Left colon (tissue), 2 donors: ENCODE measurements around the gene SWSAP1. TPM values are rescaled to one million over a fixed set of nuclear protein-coding genes. Genes with fewer than 3 reads are reported as not detected.
A peak's percentile ranks its signal among the peaks of the same experiment; 100 is the strongest.
"Not testable (repeated sequence)": the region's sequence is repeated elsewhere in the genome, so short reads cannot be mapped to it uniquely, and the experiment has no call there.

ENCODE experiments used
- ATAC-seq: fragments of 200-7000 bp; cut with Tn5 transposase; one replicate; pipeline ENCODE4 v1.9.1; 2020; ENCODE audit warnings: mild to moderate bottlenecking, moderate library complexity
- DNase-seq, 2 donors: peaks; one replicate each; pipeline ENCODE4 v3.0.0-alpha.2; 2020
- intact Hi-C, 2 donors: fragments of 100-400 bp; cut with DNase I in 1 of 2; cut with micrococcal nuclease in 1 of 2; formaldehyde crosslinking; loops; one replicate each; pipeline versions ENCODE4 v1.11.2 to v1.14.0; 2022; cut with DNase I, micrococcal nuclease
- total RNA-seq, 2 donors: library from RNA; stranded (reverse); fragmentation: NEBNext Ultra II Directional; extraction: Animal tissue kit (Norgen Biotek cat#: 25700); gene quantifications; one replicate each; pipeline ENCODE4 v1.2.1, GENCODE V29; 2021
- donor health status: DM: no; HTN: no; CAD: no.
- donor health status: DM: yes; HTN: yes; CAD: no.

SWSAP1 gene
- total RNA-seq, 2 donors from 2014 or later, result 3.3 to 3.4 TPM

DNA sequence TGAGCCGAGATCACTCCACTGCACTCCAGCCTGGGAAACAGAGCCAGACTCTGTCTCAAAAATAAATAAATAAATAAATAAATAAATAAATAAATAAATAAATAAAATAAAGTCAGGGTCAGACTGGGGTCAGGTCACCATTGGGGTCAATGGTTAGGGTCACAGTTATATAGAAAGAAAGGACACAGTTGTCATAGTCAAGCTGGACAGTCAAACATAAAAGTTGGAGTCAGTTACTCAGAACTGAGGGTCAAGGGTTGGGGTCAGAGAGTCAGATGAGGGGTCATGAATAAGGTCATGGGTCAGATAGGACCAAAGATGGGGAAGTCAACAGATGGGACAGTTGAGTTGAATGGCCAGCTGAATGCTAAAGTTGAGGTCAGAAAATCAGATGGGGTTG lies 26.3 kb downstream of the SWSAP1 start:
- intact Hi-C loops, result no loop called here
- ATAC-seq (no peak), DNase-seq (no peak)

DNA sequence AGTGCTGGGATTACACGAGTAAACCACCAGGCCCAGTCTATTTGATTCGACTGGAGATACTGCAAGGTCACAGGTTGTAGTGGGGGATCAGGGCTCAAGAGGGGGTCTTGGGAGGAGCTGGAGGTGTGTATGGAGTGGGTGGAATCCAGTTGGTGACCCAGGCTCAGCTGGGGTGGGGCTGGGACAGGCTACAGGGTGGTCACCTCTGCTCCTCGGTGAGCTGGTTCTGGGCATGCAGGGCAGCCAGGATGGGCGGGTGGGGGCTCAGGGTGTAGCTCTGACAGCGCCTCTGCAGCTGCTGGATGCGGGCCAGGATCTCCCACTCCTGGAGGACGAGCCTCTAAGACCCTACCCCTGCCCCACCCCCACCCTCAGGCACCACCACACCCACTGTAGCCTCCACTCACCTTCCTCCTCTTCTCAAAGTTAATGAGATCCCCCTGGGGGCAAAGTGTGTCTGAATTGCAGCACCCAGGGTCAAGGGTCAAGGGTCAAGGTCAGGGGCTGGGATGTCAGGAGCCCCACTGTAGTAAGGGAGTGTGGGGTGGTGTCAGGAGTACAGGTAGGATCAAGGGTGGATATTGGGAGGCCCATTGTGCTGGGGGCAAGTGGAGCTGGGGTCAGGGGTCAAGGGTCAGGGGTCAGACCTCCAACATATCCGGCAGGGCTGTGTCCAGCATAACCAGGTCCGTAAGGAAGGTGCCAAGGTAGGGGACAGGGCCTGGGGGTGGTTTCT lies 27.5 kb downstream of the SWSAP1 start:
- DNase-seq (no peak), ATAC-seq (no peak)
- intact Hi-C loops, result no loop called here

GRCh38 chr19:11404588-11405222 lies 30.2 kb downstream of the SWSAP1 start:
- DNase-seq (no peak), ATAC-seq (no peak)
- intact Hi-C loops, result no loop called here

DNA sequence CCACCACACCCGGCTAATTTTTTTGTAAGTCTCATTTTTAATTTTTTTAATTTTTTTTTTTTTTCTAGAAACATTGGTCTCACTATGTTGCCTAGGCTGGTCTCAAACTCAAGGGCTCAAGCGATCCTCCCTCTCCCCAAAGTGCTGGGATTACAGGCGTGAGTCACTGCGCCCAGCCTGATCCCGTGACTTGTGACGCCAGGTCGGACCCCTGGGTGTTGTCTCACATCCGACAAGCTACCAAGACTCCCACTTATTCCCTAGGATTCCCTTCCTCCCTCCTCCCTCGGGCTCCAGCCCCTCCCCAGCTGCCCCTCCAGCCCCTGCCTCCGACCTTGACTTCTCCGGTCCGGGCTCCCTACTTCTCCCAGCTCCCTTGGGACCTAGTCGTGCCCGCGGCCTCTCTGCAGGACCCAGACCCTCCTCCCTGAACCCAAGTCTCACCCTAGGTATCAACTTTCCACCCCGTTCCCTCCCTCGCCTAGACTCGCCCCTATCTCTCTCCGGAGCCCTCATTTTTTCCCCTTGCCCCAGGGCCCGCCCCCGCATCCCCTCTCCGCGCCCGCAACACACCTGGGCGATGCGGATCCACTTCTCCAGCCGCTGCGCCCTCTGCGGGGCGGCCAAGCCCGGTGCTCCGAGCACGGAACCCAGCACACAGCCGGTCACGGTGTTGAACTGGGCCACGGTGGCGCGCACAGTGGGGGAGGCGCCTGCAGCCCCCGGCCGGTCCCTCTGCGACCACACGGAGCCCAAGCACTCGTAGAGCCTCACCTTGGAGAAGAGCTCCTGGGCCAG lies 31.6 kb downstream of the SWSAP1 start:
- intact Hi-C loops, result no loop called here
- DNase-seq, result no peak
- no peak for ATAC-seq

DNA sequence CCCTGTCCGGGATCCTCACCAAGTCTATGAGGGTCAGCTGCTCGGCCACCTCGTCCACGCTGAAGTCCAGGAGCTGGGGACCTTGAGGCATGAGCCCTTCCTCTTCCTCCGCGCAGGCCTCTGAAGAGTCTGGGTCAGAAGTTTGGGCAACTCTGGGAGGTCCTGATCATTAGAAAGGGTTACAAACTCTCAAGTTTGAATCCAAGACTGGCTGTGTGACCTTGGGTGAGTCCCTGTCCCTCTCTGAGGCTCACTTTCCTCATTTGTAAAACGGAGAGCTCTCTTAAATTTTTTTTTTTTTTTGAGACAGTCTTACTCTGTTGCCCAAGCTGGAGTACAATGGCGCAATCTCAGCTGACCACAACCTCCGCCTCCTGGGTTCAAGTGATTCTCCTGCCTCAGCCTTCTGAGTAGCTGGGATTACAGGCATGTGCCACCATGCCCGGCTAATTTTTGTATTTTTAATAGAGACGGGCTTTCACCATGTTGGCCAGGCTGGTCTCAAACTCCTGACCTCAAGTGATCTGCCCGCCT lies 32.3 kb downstream of the SWSAP1 start:
- intact Hi-C loops, DNase-seq, ATAC-seq: not testable (repeated sequence)

DNA sequence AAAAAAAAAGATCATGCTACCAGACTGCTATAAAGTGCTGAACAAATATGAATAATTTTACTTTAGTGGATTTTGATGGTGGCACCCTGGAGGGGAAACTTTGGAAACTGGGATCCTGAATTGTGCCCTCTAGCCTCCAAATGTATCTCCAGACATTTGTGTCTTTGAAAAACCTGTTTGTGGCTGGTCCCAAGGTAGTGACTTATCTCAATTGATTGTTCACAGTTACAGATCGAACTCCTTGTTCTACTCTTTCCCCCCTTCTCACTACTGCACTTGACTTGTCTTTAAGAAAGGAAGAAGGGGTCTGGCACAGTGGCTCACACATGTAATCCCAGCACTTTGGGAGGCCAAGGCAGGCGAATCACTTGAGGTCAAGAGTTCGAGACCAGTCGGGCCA lies 34.1 kb downstream of the SWSAP1 start:
- DNase-seq (no peak), ATAC-seq (no peak)
- intact Hi-C loops, result no loop called here

GRCh38 chr19:11410682-11411081 lies 36.2 kb downstream of the SWSAP1 start:
- DNase-seq, result no peak
- ATAC-seq, result no peak

GRCh38 chr19:11414544-11414943 lies 40.1 kb downstream of the SWSAP1 start:
- no peak for DNase-seq
- ATAC-seq, result no peak
- intact Hi-C loops, result no loop called here

More at GRCh38 chr19:11410682-11411081, 36.2 kb downstream of the SWSAP1 start:
- intact Hi-C loops, result no loop called here

DNA sequence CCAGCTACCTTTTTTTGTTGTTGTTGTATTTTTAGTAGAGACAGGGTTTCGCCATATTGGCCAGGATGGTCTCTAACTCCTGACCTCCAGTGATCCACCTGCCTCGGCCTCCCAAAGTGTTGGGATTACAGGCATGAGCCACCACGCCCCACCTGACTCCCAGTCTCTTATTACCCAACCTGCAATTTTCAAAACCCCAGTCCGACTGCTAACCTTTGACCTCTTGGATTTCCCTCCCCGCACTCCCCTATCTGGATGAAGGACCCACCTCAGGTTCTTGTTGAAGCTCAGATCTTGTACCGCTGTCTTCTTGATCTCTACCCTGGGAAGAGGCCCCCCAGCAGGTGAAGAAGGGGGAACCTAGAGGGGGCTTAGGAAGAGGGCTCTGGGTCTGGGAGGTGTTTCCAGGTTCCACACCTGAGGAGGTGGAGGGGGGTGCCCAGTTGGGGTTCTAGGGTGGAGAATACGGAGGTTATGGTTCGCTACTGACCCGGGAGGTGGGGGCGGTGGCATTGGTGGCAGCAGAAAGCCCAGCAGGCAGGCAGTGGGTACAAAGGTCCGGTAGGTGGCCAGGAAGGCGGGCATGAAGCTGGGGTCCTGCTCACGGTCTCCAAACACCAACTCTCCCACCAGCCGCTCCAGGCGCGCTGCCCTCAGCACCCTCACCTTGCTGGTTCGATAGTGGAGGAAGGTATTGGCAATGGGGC lies 42.0 kb downstream of the SWSAP1 start:
- DNase-seq (no peak), ATAC-seq (no peak)
- intact Hi-C loops, result no loop called here

- no peak for DNase-seq
- ATAC-seq, result peak; percentile 12
- intact Hi-C loops, result no loop called here
Observed at GRCh38 chr19:11418094-11418548, 43.7 kb downstream of the SWSAP1 start.

GRCh38 chr19:11418549-11419506 lies 44.4 kb downstream of the SWSAP1 start, which contains the start of gene RGL3:
Gene RGL3 (minus strand): TSS chr19:11419314. CDS start chr19:11419278, 36 bp downstream.
- intact Hi-C loops, result no loop called here
- DNase-seq, result peak in 1 of 2 donors; percentile 51

DNA sequence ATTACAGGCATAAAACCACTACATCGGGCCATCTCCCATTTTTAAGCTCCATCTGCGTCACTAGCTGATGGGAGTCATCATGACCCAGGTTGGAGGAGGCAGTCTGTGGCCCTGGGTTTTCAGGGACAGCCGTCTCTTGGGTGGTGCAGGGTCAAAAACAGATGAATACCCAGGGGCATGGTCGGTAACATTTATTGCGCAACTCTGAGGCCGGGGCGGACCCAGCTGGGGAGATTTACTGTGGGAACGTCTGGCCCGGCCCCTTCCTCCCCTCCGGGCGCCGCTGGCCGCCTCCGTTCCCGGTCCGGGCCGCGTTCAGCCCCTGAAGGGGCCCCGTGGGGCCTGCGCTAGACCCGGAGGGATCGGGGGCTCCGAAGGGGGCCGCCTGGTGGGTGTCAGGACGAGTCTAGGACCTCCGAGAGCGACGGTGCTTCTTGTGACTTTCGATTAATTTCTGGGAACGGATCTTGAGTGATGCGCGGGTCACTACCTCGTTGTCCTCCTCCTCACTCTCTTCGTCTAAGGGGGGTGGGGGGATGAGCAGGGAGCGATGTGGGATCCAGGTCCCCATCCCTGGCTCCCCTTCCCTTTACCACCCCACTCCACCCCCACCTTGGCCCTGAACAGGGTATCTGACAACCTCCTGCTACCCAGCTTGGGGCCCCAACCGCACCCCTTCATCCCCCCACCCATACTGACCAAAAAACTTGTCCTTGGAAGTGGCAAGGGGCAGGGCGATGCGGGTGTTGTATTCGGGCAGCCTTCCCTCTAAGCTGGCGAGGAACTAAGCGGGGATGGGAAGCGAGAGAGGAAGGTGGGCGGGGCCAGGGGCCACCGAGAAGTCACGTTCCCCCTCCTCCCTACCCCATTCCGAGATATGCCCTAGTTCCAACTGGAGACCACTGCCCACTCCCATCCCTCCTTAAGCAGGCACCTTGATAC lies 46.2 kb downstream of the SWSAP1 start:
- DNase-seq (peak in 1 of 2 donors; percentile 31), ATAC-seq (no peak)
- intact Hi-C loops, result no loop called here

More at GRCh38 chr19:11418549-11419506, 44.4 kb downstream of the SWSAP1 start, which contains the start of gene RGL3:
- ATAC-seq, result peak; percentile 63

GRCh38 chr19:11421371-11422098 lies 47.1 kb downstream of the SWSAP1 start:
- ATAC-seq (peak; percentile 36), DNase-seq (peak in 1 of 2 donors; percentile 52)
- intact Hi-C loops, result no loop called here

- intact Hi-C loops, result no loop called here
- ATAC-seq, result peak; percentile 76
- peak; percentile 83 to 85 for DNase-seq
Observed at GRCh38 chr19:11422163-11423065, 47.9 kb downstream of the SWSAP1 start.
